Ishikawa (cell line): Measurements from ENCODE around the gene ZSWIM6.

Experiments used
- CREB1 ChIP-seq: IDR thresholded peaks from 2 replicates; pipeline ENCODE4 v1.6.1; 2012; ENCODE audit warnings: low read depth
- FOXM1 ChIP-seq: IDR thresholded peaks from 2 replicates; pipeline ENCODE4 v1.6.1; 2012; ENCODE audit warnings: low read depth, borderline replicate concordance
- RAD21 ChIP-seq: IDR thresholded peaks from 2 replicates; pipeline ENCODE4 v1.6.1; 2012; ENCODE audit warnings: low read depth
- TAF1 ChIP-seq: IDR thresholded peaks from 2 replicates; pipeline ENCODE4 v1.6.1; 2012; ENCODE audit warnings: low read depth, mild to moderate bottlenecking
- TCF12 ChIP-seq: IDR thresholded peaks from 2 replicates; pipeline ENCODE4 v1.6.1; 2012; ENCODE audit warnings: low read depth
- TEAD4 ChIP-seq: IDR thresholded peaks from 2 replicates; pipeline ENCODE4 v1.6.1; 2012
- TF ChIP-seq, protein P1 (sequence below): IDR thresholded peaks from 2 replicates; pipeline ENCODE4 v1.6.1; 2012

DNA sequence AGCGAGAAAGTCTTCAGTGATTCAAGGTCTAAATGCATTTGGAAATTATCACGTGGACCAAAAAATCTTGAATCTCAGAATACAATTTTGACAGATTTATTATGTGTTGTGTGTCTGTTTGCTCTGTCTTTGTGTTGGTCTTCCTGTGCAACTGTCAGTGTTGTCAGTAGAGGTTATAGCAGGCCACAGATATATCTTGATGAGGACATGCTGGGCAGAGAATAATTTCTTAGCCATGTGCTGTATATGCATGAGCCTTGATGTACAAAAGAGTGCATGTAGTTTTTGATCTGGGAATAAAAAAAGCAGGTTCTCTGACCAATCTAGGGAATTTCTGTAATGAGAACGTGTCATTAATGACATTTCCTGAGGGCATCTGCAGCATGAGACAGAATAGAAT lies 57.6 kb downstream of the ZSWIM6 start:
- TF ChIP-seq RAD21 (no peak), TCF12 (no peak), CREB1 (no peak), TAF1 (no peak), FOXM1 (no peak), TEAD4 (no peak)
- TF ChIP-seq, protein P1, sequence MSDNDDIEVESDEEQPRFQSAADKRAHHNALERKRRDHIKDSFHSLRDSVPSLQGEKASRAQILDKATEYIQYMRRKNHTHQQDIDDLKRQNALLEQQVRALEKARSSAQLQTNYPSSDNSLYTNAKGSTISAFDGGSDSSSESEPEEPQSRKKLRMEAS: no peak
